ENCODE data around the gene CEP68. TPM values are rescaled to one million over a fixed set of nuclear protein-coding genes. Genes with fewer than 3 reads are reported as not detected.

The CEP68 gene
- total RNA-seq, 1 donor from 2014 or later: 38.3 TPM

DNA sequence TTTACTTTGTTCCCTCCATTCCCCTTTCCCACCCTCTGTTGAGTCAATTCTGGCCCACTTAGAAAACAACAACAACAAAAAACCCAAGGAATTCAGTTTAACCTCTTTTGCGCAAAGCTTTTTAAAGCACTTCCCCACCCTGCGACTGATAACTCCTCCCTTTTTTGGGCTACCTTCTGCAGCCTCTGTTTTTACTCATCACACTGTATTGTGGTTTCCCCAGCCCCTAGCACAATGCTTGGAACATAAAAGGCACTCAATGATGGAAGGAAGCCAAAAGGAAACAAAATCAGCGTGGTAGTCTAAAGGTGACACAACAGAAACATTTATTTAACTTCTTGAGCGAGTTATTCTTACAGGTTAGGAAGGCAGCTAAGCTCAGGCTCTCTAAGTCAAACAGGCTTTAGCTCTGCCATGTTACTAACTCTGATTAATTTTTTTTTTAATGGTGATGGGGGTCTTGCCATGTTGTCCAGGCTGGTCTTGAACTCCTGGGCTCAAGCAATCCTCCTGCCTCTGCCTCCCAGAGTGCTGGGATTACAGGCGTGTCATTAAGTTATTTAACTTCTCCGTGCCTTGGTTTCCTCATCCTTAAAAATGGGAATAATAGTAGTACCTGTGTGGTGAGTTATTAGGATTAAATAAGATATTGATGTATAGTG lies 1.3 kb downstream of the CEP68 start:
- H3K27me3 Mint-ChIP-seq (ENCODE audit: unreplicated experiment): peaks cover 4% of the 10 kb centered on the region
- H3K27ac Mint-ChIP-seq (ENCODE audit: unreplicated experiment): peak overlapping the region; percentile 99
- TF ChIP-seq, protein P1, sequence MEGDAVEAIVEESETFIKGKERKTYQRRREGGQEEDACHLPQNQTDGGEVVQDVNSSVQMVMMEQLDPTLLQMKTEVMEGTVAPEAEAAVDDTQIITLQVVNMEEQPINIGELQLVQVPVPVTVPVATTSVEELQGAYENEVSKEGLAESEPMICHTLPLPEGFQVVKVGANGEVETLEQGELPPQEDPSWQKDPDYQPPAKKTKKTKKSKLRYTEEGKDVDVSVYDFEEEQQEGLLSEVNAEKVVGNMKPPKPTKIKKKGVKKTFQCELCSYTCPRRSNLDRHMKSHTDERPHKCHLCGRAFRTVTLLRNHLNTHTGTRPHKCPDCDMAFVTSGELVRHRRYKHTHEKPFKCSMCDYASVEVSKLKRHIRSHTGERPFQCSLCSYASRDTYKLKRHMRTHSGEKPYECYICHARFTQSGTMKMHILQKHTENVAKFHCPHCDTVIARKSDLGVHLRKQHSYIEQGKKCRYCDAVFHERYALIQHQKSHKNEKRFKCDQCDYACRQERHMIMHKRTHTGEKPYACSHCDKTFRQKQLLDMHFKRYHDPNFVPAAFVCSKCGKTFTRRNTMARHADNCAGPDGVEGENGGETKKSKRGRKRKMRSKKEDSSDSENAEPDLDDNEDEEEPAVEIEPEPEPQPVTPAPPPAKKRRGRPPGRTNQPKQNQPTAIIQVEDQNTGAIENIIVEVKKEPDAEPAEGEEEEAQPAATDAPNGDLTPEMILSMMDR (IDR thresholded peaks at IDR 0.05; ENCODE audit: partially characterized antibody, unreplicated experiment): no peak
- DNase-seq: no peak
- peak overlapping the region; percentile 100 for H3K4me3 Mint-ChIP-seq (ENCODE audit: unreplicated experiment)
- H3K4me1 Mint-ChIP-seq (ENCODE audit: low read depth, unreplicated experiment): peaks cover 30% of the 10 kb centered on the region
- H3K36me3 Mint-ChIP-seq (ENCODE audit: unreplicated experiment): no peaks in the 10 kb centered on the region
- peaks cover 5% of the 10 kb centered on the region for H3K9me3 Mint-ChIP-seq (ENCODE audit: unreplicated experiment)

DNA sequence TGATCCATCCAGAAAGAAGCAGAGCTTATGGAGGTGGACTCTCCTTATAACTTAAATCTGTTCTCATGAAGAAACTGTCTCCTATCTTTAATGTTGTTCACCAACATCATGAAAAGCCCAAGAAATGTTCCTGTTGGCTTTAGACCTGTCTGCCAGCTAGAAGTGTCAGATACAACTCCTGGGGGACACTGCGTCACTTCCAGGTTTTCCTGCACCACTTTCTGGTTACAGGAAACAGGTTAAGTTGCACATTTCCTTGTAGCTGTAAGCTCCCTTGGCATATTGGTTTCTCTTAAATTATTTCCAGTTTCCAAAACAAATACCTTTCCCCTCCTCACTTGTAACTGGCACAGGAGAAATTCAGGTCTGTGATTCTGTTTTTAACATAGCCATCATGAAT lies 2.9 kb downstream of the CEP68 start:
- Mint-ChIP-seq H3K27ac (ENCODE audit: unreplicated experiment) (peak overlapping the region; percentile 38), H3K27me3 (ENCODE audit: unreplicated experiment) (peaks cover 8% of the 10 kb centered on the region), H3K9me3 (ENCODE audit: unreplicated experiment) (peaks cover 9% of the 10 kb centered on the region), H3K4me1 (ENCODE audit: low read depth, unreplicated experiment) (peaks cover 45% of the 10 kb centered on the region), H3K4me3 (ENCODE audit: unreplicated experiment) (peak overlapping the region; percentile 82), H3K36me3 (ENCODE audit: unreplicated experiment) (no peaks in the 10 kb centered on the region)
- no peak for DNase-seq
- TF ChIP-seq, protein P1 (IDR thresholded peaks at IDR 0.05; ENCODE audit: partially characterized antibody, unreplicated experiment): no peak

DNA sequence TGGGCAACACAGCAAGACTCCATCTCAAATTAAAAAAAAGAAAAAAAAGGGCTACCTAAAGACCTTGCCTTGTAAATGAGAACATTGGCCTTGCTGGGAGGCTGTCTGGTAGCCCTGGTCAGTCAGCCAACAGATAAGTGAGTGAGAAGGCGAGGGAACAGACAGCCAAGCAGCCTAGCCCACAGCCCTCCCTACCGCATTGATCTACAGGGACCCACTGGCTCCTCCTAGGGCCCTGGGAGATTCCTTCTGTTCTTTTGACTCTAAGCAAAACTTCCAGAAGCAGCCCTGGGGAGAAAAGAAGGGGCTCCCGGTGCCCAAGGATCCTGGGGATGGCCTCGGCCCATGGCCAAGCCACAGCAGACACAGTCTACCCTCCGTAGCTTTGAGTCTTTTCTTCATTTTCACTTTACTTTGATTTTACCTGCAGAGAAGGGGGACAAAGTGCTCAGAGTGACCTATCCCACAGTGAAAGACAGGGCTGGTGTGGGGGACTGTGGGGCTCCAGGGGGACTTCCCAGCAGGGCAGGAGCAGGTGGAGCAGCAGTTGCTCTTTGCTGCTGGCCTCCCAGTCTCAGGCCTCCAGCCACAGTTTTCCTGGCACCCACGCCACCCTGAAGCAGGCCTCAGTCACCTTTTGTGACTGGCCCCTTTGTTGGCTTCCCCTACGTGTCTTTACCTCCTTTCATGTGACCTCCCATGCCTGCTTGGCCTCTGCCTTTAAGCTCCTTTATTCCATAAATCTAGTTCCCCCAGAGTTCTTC lies 5.1 kb downstream of the CEP68 start:
- H3K27me3 Mint-ChIP-seq (ENCODE audit: unreplicated experiment): peaks cover 11% of the 10 kb centered on the region
- H3K4me1 Mint-ChIP-seq (ENCODE audit: low read depth, unreplicated experiment): peaks cover 48% of the 10 kb centered on the region
- H3K4me3 Mint-ChIP-seq (ENCODE audit: unreplicated experiment): no peak overlapping the region
- H3K36me3 Mint-ChIP-seq (ENCODE audit: unreplicated experiment): no peaks in the 10 kb centered on the region
- peaks cover 14% of the 10 kb centered on the region for H3K9me3 Mint-ChIP-seq (ENCODE audit: unreplicated experiment)
- peak overlapping the region; percentile 39 for H3K27ac Mint-ChIP-seq (ENCODE audit: unreplicated experiment)
- TF ChIP-seq, protein P1 (IDR thresholded peaks at IDR 0.05; ENCODE audit: partially characterized antibody, unreplicated experiment): no peak
- no peak for DNase-seq

DNA sequence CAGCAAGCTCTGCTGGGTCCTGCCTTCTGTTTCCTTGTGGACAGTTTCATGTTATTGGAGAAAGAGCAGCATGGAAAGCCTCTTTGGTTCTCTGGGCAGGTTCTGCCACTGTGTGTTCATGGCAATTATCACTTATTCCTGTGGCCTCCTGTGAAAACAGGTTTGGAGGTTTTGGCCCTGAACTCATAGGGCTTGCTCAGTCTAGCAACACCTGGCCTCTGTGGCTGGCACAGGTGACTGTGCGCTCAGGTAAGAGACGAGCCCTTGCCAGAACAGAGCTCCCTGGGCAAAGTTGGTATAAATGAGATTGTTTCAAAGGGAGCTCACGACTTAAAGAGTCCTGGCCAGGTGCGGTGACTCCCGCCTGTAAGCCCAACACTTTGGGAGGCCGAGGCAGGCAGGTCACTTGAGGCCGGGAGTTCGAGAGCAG lies 5.7 kb downstream of the CEP68 start:
- Mint-ChIP-seq H3K27me3 (ENCODE audit: unreplicated experiment) (peaks cover 11% of the 10 kb centered on the region), H3K36me3 (ENCODE audit: unreplicated experiment) (no peaks in the 10 kb centered on the region), H3K9me3 (ENCODE audit: unreplicated experiment) (peaks cover 14% of the 10 kb centered on the region), H3K4me3 (ENCODE audit: unreplicated experiment) (no peak overlapping the region), H3K27ac (ENCODE audit: unreplicated experiment) (peak overlapping the region; percentile 39), H3K4me1 (ENCODE audit: low read depth, unreplicated experiment) (peaks cover 48% of the 10 kb centered on the region)
- TF ChIP-seq, protein P1 (IDR thresholded peaks at IDR 0.05; ENCODE audit: partially characterized antibody, unreplicated experiment): no peak
- DNase-seq: no peak

Data from glutamatergic neuron (in vitro differentiated cells).